SK-N-SH (cell line): ENCODE results near the gene SRRD. TPM values are rescaled to one million over a fixed set of nuclear protein-coding genes. Genes with fewer than 3 reads are reported as not detected.

Experiments
- CTCF ChIA-PET: fragments of 300-600, 350-600 bp; formaldehyde crosslinking; extraction: SDS; loops from one replicate; lab custom pipeline; 2021; lab: Yijun Ruan, JAX
- POLR2A ChIA-PET: fragments of 350-600 bp; sonication (Branson Sonifier 250); formaldehyde crosslinking; extraction: SDS; loops from one replicate; lab custom pipeline; 2020; ENCODE audit warnings: antibody characterized with exemption, inconsistent platforms; lab: Yijun Ruan, JAX
- DNase-seq: peaks from one replicate; pipeline ENCODE4 v3.0.0; 2012
- H2AFZ ChIP-seq: fragments of 200-600 bp; sonication (generic); 2 replicates; pipeline ENCODE4 v1.8.1; 2016; ENCODE audit warnings: antibody characterized with exemption, mild to moderate bottlenecking, low read depth
- H3F3A ChIP-seq: fragments of 200-600 bp; sonication (generic); replicated peaks from 2 replicates; pipeline ENCODE3; 2016; ENCODE audit warnings: antibody characterized with exemption, mild to moderate bottlenecking; ENCODE audit not compliant: insufficient read depth
- H3K27ac ChIP-seq, 2 experiments: fragments of 200-500 bp in 1 of 2; fragments of 200-600 bp in 1 of 2; sonication (Bioruptor generic) in 1 of 2; sonication (generic), shearing (Covaris generic) in 1 of 2; 2 replicates each; pipeline versions ENCODE4 v1.5.1 to v1.6.1; 2014 to 2016; ENCODE audit warnings: low read depth in 2 of 2, inconsistent platforms in 1 of 2, low read length in 1 of 2, mild to moderate bottlenecking in 1 of 2, mixed read lengths in 1 of 2
- H3K27me3 ChIP-seq: fragments of 200-600 bp; sonication (generic), shearing (Covaris generic); 2 replicates; pipeline ENCODE4 v1.6.1; 2016; ENCODE audit warnings: mixed run types; ENCODE audit not compliant: insufficient read depth
- H3K36me3 ChIP-seq, 2 experiments: fragments of 200-500 bp in 1 of 2; fragments of 200-600 bp in 1 of 2; sonication (Bioruptor generic) in 1 of 2; sonication (generic) in 1 of 2; replicated peaks in 1 of 2; 2 replicates each; pipeline versions ENCODE3 to v1.5.1; 2014 to 2016; ENCODE audit warnings: low read length in 1 of 2, mild to moderate bottlenecking in 1 of 2; ENCODE audit not compliant: insufficient read depth in 2 of 2, control insufficient read depth in 1 of 2
- H3K4me1 ChIP-seq, 2 experiments: fragments of 200-500 bp in 1 of 2; fragments of 200-600 bp in 1 of 2; sonication (Bioruptor generic) in 1 of 2; sonication (generic), shearing (Covaris generic) in 1 of 2; 2 replicates each; pipeline versions ENCODE4 v1.5.1 to v1.6.1; 2014 to 2016; ENCODE audit warnings: low read depth in 1 of 2, low read length in 1 of 2, mixed run types in 1 of 2; ENCODE audit not compliant: insufficient read depth in 2 of 2, control insufficient read depth in 1 of 2
- H3K4me2 ChIP-seq: fragments of 200-600 bp; sonication (generic), shearing (Covaris generic); 2 replicates; pipeline ENCODE4 v1.6.1; 2017; ENCODE audit warnings: mixed run types
- H3K4me3 ChIP-seq, 2 experiments: fragments of 200-500 bp in 1 of 2; fragments of 200-600 bp in 1 of 2; sonication (Bioruptor generic) in 1 of 2; sonication (generic), shearing (Covaris generic) in 1 of 2; 2 replicates each; pipeline versions ENCODE4 v1.5.1 to v1.8.1; 2014 to 2016; ENCODE audit warnings: low read depth in 2 of 2, inconsistent platforms in 1 of 2, low read length in 1 of 2, mild to moderate bottlenecking in 1 of 2, mixed read lengths in 1 of 2, moderate library complexity in 1 of 2
- H3K79me2 ChIP-seq: fragments of 200-600 bp; sonication (generic); 2 replicates; pipeline ENCODE4 v1.8.1; 2017; ENCODE audit warnings: mild to moderate bottlenecking; ENCODE audit not compliant: insufficient read depth
- H3K9ac ChIP-seq: fragments of 200-600 bp; sonication (generic); 2 replicates; pipeline ENCODE4 v1.6.1; 2017; ENCODE audit warnings: mixed run types
- H3K9me2 ChIP-seq: fragments of 200-600 bp; sonication (generic); 2 replicates; pipeline ENCODE4 v1.6.1; 2017; ENCODE audit warnings: mixed run types
- H3K9me3 ChIP-seq: fragments of 200-600 bp; sonication (generic); 2 replicates; pipeline ENCODE4 v1.6.1; 2017; ENCODE audit warnings: mixed run types, mild to moderate bottlenecking, moderate library complexity
- H4K20me1 ChIP-seq: fragments of 200-600 bp; sonication (generic); 2 replicates; pipeline ENCODE4 v1.6.1; 2017; ENCODE audit warnings: mild to moderate bottlenecking, mixed run types; ENCODE audit not compliant: insufficient read depth
- CHD2 ChIP-seq: fragments of 150-350 bp; IDR thresholded peaks from 2 replicates; pipeline ENCODE4 v1.6.1; 2018; ENCODE audit warnings: low read length; ENCODE audit not compliant: partially characterized antibody
- ELF1 ChIP-seq: IDR thresholded peaks from 2 replicates; pipeline ENCODE4 v1.4.0; 2012
- EP300 ChIP-seq, 2 experiments: IDR thresholded peaks; 2 replicates each; pipeline versions ENCODE4 v1.4.0 to v1.6.1; 2012; ENCODE audit warnings: borderline replicate concordance in 1 of 2, low read depth in 1 of 2, low read length in 1 of 2
- FOSL2 ChIP-seq: IDR thresholded peaks from 2 replicates; pipeline ENCODE4 v1.4.0; 2012; ENCODE audit warnings: low read depth, mild to moderate bottlenecking, moderate library complexity, borderline replicate concordance
- FOXJ3 ChIP-seq: sonication (generic); formaldehyde crosslinking; IDR thresholded peaks from 2 replicates; pipeline ENCODE4 v1.5.1; 2020; ENCODE audit warnings: mild to moderate bottlenecking, missing genetic modification reagents
- FOXM1 ChIP-seq: IDR thresholded peaks from 2 replicates; pipeline ENCODE4 v1.4.0; 2012; ENCODE audit warnings: low read depth, mild to moderate bottlenecking
- GABPA ChIP-seq: IDR thresholded peaks from 2 replicates; pipeline ENCODE4 v1.4.0; 2012; ENCODE audit warnings: low read depth, mild to moderate bottlenecking
- GATA2 ChIP-seq: sonication (generic); formaldehyde crosslinking; IDR thresholded peaks from 2 replicates; pipeline ENCODE4 v1.5.0; 2020; ENCODE audit warnings: mild to moderate bottlenecking, missing genetic modification reagents
- JUND ChIP-seq: IDR thresholded peaks from 2 replicates; pipeline ENCODE4 v1.4.0; 2012
- MEF2A ChIP-seq: IDR thresholded peaks from 2 replicates; pipeline ENCODE4 v1.4.0; 2012; ENCODE audit warnings: low read depth, borderline replicate concordance
- MXI1 ChIP-seq: IDR thresholded peaks from 2 replicates; pipeline ENCODE4 v1.6.1; 2012; ENCODE audit warnings: mild to moderate bottlenecking, low read depth, low read length, improper control_type of control experiment
- NFIC ChIP-seq: IDR thresholded peaks from 2 replicates; pipeline ENCODE4 v1.4.0; 2012; ENCODE audit warnings: borderline replicate concordance
- NRF1 ChIP-seq: IDR thresholded peaks from 2 replicates; pipeline ENCODE4 v1.6.1; 2012; ENCODE audit warnings: low read depth, mild to moderate bottlenecking, low read length
- RAD21 ChIP-seq: IDR thresholded peaks from 2 replicates; pipeline ENCODE4 v1.6.1; 2012; ENCODE audit warnings: mild to moderate bottlenecking, low read length
- RCOR1 ChIP-seq: fragments of 150-350 bp; IDR thresholded peaks from 2 replicates; pipeline ENCODE4 v1.6.1; 2017; ENCODE audit warnings: antibody characterized with exemption, low read length
- TCF12 ChIP-seq: IDR thresholded peaks from 2 replicates; pipeline ENCODE4 v1.4.0; 2012
- TEAD4 ChIP-seq: IDR thresholded peaks from 2 replicates; pipeline ENCODE4 v1.4.0; 2012; ENCODE audit warnings: mild to moderate bottlenecking, borderline replicate concordance; ENCODE audit not compliant: insufficient read depth
- WGBS: methylation state at CpG from one replicate; pipeline ENCODE4 v1.1.6; 2017; ENCODE audit warnings: low lambda C conversion rate; 5-methylcytosine and 5-hydroxymethylcytosine counted together
- polyA plus RNA-seq, 3 experiments: library from polyadenylated mRNA; depleted of rRNA; stranded (reverse); fragments of >200 nt; gene quantifications; 2 replicates each; pipeline ENCODE4 v1.2.3, GENCODE V29; 2012
- TF ChIP-seq, protein P1 (sequence below): fragments of 150-350 bp; IDR thresholded peaks from 2 replicates; pipeline ENCODE4 v1.6.1; 2016; ENCODE audit warnings: mild to moderate bottlenecking, low read depth, low read length
- TF ChIP-seq, protein P2 (sequence below): IDR thresholded peaks from 2 replicates; pipeline ENCODE4 v1.4.0; 2012; ENCODE audit warnings: low read depth, borderline replicate concordance
- TF ChIP-seq, protein P3 (sequence below): IDR thresholded peaks from 2 replicates; pipeline ENCODE4 v1.4.0; 2012; ENCODE audit warnings: low read depth
- TF ChIP-seq, protein P4 (sequence below): IDR thresholded peaks from 2 replicates; pipeline ENCODE4 v1.4.0; 2012; ENCODE audit warnings: low read depth, borderline replicate concordance
- TF ChIP-seq, protein P5 (sequence below): fragments of 200-600 bp; sonication (generic); IDR thresholded peaks from 2 replicates; pipeline ENCODE4 v1.6.1; 2017; ENCODE audit warnings: antibody characterized with exemption, mild to moderate bottlenecking, moderate library complexity
- TF ChIP-seq, protein P6 (sequence below): IDR thresholded peaks from 2 replicates; pipeline ENCODE4; 2012

SRRD gene
- polyA plus RNA-seq, 1 of the 3 experiments (the other 2 are of a cell fraction): 12.9 TPM

DNA sequence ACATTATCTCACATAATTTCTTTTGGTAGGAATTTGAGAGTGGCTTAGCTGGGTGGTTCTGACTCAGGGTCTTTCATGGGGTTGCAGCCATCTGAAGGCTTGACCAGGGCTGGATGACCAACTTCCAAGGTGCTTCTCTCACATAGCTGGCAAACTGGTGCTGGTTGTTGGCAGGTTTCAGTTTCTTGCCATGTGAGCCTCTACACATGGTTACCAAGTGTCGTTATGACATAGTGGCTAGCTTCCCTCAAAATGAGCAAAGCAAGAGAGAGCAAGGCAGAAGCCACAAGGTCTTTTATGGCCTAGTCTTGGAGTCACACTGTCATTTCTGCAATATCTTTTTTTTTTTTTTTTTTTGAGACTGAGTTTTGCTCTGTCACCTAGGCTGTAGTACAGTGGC lies 32.8 kb downstream of the SRRD start:
- Histone ChIP-seq H3K9ac (no peak overlapping the region), H3K27ac (no peak overlapping the region), H3K4me3 (no peak overlapping the region), H3K9me3 (no peaks in the 10 kb centered on the region), H4K20me1 (no peaks in the 10 kb centered on the region), H3K79me2 (peaks cover 32% of the 10 kb centered on the region), H2AFZ (no peak overlapping the region), H3K4me2 (no peak overlapping the region), H3K27me3 (no peaks in the 10 kb centered on the region), H3F3A (no peaks in the 10 kb centered on the region), H3K4me1 (peaks cover 12% of the 10 kb centered on the region in 2 experiments; a peak in 3 of 4 replicates), H3K36me3 (no peaks in the 10 kb centered on the region), H3K9me2 (no peaks in the 10 kb centered on the region)
- POLR2A ChIA-PET: no interaction called here
- 100% methylated on average over 1 of the region's 1 CpG for WGBS
- TF ChIP-seq, protein P1, sequence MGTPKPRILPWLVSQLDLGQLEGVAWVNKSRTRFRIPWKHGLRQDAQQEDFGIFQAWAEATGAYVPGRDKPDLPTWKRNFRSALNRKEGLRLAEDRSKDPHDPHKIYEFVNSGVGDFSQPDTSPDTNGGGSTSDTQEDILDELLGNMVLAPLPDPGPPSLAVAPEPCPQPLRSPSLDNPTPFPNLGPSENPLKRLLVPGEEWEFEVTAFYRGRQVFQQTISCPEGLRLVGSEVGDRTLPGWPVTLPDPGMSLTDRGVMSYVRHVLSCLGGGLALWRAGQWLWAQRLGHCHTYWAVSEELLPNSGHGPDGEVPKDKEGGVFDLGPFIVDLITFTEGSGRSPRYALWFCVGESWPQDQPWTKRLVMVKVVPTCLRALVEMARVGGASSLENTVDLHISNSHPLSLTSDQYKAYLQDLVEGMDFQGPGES: no peak
- no peak for TF ChIP-seq FOXJ3
- TF ChIP-seq FOSL2: no peak
- TF ChIP-seq JUND: no peak
- no peak for TF ChIP-seq NRF1
- TF ChIP-seq, protein P2, sequence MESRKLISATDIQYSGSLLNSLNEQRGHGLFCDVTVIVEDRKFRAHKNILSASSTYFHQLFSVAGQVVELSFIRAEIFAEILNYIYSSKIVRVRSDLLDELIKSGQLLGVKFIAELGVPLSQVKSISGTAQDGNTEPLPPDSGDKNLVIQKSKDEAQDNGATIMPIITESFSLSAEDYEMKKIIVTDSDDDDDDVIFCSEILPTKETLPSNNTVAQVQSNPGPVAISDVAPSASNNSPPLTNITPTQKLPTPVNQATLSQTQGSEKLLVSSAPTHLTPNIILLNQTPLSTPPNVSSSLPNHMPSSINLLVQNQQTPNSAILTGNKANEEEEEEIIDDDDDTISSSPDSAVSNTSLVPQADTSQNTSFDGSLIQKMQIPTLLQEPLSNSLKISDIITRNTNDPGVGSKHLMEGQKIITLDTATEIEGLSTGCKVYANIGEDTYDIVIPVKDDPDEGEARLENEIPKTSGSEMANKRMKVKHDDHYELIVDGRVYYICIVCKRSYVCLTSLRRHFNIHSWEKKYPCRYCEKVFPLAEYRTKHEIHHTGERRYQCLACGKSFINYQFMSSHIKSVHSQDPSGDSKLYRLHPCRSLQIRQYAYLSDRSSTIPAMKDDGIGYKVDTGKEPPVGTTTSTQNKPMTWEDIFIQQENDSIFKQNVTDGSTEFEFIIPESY: no peak
- TF ChIP-seq GATA2 (CRISPR knock-in tag): no peak
- no peak for TF ChIP-seq MXI1
- no peak for TF ChIP-seq FOXM1
- TF ChIP-seq GABPA: no peak
- no peak for TF ChIP-seq ELF1
- no peak for TF ChIP-seq TCF12
- TF ChIP-seq EP300 (IDR thresholded peaks at IDR 0.05; ENCODE audit: borderline replicate concordance in 1 of 2, low read depth in 1 of 2, low read length in 1 of 2): no peak
- TF ChIP-seq, protein P3, sequence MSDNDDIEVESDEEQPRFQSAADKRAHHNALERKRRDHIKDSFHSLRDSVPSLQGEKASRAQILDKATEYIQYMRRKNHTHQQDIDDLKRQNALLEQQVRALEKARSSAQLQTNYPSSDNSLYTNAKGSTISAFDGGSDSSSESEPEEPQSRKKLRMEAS: no peak
- TF ChIP-seq RAD21: no peak
- TF ChIP-seq CHD2: no peak
- no peak for TF ChIP-seq TEAD4
- CTCF ChIA-PET: interaction anchor here (1.0 kb wide), 1 partner anchor 152 kb away, joined by 3 read pairs; no protein-coding TSS in a partner anchor
- no peak for DNase-seq

DNA sequence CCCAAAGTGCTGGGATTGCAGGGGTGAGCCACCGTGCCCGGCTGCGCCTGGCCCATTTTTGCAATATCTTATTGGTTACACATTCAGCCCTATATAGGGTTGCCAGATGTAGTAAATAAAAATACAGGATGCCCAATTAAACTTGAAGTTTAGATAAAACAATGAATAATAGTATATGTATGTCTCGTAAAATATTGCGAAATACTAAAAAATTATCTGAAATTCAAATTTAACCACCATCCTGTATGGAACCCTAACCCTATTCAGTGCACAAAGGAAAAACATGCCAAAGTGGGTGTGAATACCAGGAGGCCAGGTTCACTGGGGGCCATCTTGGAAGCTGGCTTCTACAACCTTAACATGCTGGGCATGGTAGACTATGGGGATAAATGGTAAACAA lies 33.8 kb downstream of the SRRD start:
- H3K4me2 ChIP-seq: no peak overlapping the region
- no peak overlapping the region for H3K27ac ChIP-seq
- peaks cover 9 to 12% of the 10 kb centered on the region in 2 experiments; a peak in 3 of 4 replicates for H3K4me1 ChIP-seq
- CTCF ChIA-PET: no interaction called here
- no peak overlapping the region for H3K9ac ChIP-seq
- no peaks in the 10 kb centered on the region for H3K9me3 ChIP-seq
- no peaks in the 10 kb centered on the region for H3K27me3 ChIP-seq
- no peak for DNase-seq
- H3K36me3 ChIP-seq: no peaks in the 10 kb centered on the region
- WGBS: 93% methylated on average over 5 of the region's 5 CpGs
- H4K20me1 ChIP-seq: no peaks in the 10 kb centered on the region
- H3K4me3 ChIP-seq: no peak overlapping the region
- no peaks in the 10 kb centered on the region for H3F3A ChIP-seq
- no peak overlapping the region for H2AFZ ChIP-seq
- H3K9me2 ChIP-seq: no peaks in the 10 kb centered on the region
- POLR2A ChIA-PET: no interaction called here
- peaks cover 23% of the 10 kb centered on the region for H3K79me2 ChIP-seq
- TF ChIP-seq, protein P4, sequence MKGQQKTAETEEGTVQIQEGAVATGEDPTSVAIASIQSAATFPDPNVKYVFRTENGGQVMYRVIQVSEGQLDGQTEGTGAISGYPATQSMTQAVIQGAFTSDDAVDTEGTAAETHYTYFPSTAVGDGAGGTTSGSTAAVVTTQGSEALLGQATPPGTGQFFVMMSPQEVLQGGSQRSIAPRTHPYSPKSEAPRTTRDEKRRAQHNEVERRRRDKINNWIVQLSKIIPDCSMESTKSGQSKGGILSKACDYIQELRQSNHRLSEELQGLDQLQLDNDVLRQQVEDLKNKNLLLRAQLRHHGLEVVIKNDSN: no peak
- TF ChIP-seq RCOR1: no peak
- TF ChIP-seq, protein P5, sequence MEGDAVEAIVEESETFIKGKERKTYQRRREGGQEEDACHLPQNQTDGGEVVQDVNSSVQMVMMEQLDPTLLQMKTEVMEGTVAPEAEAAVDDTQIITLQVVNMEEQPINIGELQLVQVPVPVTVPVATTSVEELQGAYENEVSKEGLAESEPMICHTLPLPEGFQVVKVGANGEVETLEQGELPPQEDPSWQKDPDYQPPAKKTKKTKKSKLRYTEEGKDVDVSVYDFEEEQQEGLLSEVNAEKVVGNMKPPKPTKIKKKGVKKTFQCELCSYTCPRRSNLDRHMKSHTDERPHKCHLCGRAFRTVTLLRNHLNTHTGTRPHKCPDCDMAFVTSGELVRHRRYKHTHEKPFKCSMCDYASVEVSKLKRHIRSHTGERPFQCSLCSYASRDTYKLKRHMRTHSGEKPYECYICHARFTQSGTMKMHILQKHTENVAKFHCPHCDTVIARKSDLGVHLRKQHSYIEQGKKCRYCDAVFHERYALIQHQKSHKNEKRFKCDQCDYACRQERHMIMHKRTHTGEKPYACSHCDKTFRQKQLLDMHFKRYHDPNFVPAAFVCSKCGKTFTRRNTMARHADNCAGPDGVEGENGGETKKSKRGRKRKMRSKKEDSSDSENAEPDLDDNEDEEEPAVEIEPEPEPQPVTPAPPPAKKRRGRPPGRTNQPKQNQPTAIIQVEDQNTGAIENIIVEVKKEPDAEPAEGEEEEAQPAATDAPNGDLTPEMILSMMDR: no peak
- TF ChIP-seq, protein P6, sequence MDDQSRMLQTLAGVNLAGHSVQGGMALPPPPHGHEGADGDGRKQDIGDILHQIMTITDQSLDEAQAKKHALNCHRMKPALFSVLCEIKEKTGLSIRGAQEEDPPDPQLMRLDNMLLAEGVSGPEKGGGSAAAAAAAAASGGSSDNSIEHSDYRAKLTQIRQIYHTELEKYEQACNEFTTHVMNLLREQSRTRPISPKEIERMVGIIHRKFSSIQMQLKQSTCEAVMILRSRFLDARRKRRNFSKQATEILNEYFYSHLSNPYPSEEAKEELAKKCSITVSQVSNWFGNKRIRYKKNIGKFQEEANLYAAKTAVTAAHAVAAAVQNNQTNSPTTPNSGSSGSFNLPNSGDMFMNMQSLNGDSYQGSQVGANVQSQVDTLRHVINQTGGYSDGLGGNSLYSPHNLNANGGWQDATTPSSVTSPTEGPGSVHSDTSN: no peak
- no peak for TF ChIP-seq MEF2A
- no peak for TF ChIP-seq NFIC
- TF ChIP-seq, protein P1: no peak
- TF ChIP-seq MXI1: no peak
